Measurements from ENCODE around the gene MPG.
A peak's percentile ranks its signal among the peaks of the same experiment; 100 is the strongest.

MPG gene

DNA sequence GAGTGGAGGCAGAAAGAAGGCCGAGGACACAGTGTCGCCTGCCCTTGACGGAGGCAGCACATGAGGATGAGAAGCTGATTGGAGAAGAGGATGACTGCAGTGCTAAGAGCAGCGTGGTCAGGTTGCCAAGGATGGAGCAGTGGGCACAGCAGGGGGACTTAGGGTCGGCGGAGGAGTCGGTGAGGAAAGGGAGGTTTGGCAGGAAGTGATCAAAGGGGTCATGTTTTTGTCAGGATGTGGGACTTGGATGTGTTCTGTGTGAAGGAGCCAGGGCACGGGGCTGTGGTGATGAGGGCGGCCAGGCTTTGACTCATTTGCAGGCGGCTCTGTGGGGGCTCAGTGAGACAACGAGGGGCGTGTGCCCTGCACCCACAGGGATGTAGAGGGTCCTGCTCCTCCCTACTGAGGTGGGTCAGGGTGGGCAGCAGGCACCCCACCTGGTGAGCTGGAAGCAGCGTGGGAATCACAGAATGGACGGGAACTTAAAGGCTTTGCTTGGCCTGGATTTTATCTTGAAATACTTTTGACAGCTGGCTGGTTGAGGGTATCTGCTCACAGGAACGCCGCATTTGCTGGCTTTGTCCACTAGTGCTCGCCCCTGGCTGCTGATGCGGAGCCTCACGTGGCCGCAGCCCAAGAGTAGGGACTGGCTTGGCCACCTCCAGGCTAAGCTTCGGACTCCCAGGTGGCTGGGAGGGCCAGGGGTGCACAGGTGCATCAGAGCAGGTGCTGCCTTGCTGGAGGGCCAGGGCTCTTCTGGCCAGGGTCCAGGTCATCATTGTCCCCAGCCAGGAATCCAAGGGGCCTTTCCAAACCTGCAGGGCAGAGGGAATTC lies 6.0 kb downstream of the MPG start:
- peak; percentile 64 for DNase-seq (ENCODE audit: low spot score)

DNA sequence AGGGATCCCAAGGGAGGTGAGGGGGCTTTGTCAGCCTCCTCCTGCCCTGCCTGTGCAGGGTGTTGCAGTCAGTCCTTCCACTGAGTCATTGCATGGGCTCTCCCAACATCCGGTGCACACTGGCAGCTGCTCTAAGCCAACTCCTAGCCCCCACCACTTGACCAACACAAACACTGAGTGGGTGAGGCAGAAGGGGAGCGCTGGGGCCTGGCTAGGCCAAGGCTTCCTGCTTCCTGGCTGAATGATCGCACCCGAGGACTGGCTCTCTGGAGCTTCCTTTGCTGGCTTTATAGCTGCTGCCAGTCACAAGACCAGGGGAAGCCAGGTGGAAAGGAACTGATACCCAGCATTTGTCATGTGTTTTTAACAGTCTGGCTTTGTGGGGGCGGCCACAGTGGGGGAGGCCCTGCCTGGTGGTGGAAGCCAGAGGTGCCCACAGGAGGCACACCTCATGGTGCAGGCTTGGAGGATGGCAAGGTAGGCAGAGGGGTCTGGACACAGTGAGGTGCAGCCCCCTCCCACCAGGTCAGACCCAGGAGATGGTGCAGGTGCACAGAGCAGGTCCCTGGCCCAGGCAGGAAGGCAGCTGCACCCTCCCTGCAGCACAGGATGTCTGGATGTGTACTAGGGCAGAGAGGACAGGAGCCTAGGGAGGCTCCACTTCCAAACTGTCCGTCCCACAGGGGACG lies 6.8 kb downstream of the MPG start:
- peak; percentile 95 for DNase-seq (ENCODE audit: low spot score)

DNA sequence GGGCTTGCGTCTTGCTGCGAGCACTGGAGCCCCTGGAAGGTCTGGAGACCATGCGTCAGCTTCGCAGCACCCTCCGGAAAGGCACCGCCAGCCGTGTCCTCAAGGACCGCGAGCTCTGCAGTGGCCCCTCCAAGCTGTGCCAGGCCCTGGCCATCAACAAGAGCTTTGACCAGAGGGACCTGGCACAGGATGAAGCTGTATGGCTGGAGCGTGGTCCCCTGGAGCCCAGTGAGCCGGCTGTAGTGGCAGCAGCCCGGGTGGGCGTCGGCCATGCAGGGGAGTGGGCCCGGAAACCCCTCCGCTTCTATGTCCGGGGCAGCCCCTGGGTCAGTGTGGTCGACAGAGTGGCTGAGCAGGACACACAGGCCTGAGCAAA lies 7.4 kb downstream of the MPG start:
- DNase-seq (ENCODE audit: low spot score) = no peak

DNA sequence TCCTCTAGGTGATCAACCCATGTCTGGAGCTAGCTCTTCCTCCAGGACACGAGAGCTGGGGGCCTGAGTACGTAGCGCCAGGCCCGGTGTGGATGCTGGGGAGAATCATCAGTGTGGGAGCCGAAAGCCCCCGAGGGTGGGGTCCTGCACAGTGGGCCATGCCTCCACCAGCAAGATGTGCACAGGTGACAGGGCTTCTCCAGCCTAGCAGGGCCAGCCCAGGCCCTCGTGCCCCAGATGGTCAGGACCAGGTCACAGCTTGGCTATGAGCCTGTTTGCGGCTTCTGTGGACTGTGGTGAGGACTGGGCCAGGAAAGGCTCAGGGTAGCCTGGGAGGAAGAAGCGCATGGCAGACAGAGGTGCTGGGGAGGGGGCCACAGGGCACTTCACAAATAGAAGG lies 7.8 kb downstream of the MPG start:
- no peak for DNase-seq (ENCODE audit: low spot score)

DNA sequence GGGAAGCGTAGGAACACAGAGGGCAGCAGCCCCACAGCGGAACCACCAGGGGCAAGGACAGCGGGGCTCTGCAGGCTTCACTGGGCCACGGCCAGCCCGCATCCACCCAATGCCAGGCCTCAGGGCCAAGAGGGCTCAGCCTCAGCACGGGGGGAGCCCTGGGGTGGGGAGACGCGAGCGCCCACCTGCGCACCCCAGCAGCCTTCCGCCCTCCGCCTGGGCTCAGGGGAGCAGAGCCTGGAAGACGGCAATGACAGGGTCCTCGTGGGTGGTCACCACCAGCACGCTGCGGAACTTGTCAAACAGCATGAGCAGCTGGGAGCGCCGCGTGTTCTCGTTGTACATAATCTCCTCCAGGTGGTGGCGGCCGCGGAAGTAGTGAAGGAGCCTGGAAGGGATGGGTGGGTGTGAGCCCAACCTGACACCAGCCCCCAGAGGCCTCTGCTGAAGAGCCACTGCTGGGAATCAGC lies 8.5 kb downstream of the MPG start:
- DNase-seq (ENCODE audit: low spot score) = no peak

DNA sequence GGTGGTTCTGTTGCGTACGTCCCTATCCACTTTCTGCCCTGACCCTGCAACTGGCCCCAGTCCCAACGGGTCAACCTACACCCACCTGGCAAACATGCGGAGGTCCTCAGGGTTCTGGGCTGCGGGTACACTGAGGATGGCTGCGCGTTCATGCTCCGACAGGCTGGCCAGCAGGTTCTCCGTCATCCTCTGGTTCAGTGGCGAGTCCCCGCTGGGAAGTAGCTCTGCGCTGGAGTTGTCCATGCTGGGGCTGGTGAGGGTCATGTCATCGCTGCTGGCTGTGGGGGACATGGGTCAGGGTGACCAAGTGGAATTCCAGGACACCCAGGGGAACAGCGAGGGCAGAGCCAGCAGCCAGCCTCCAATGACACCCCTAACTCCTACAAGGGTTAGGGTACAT lies 10.6 kb downstream of the MPG start:
- no peak for DNase-seq (ENCODE audit: low spot score)

DNA sequence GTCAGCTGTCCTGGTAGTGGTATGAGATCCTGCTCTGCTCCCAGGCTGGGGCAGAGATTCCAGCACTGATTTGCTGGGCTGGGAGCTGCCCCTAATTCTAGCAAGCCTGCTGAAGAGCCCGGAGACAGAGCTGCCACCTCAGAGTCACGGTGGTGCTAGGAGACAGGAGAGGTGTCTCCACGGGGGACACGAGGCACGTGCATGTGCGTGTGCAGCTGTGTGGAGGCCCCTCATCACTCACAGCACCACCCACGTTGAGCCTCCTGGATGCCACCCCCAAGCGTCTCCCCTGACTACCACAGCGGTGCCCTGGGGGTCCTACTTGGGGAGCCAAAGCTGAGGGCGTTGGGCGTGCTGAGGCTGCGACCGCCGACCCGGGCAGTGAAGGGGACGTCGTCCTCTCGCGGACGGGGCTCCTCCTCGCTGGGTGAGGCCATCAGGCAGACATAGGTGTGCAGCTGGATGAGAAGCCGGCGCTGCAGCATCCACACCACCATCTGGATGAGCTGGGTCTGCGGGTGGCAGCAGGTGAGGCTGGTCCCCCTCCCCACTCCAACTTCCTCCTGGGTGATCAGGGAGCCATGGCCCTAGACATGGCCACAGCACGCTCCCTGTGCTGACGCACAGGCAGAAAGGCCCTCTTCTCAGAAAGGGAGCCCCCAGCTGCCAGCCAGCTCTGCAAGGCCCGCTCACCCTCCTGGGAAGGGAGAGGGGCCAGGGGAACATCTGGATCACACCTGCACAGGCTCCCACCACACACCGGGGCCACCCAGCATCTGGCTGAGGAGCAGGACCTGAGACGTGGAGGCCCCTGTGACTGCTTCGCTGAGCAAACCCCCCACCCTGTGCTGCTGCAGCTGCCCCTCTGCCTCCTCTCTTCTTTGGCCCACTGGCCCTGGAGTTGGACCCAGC lies 11.6 kb downstream of the MPG start:
- no peak for DNase-seq (ENCODE audit: low spot score)

DNA sequence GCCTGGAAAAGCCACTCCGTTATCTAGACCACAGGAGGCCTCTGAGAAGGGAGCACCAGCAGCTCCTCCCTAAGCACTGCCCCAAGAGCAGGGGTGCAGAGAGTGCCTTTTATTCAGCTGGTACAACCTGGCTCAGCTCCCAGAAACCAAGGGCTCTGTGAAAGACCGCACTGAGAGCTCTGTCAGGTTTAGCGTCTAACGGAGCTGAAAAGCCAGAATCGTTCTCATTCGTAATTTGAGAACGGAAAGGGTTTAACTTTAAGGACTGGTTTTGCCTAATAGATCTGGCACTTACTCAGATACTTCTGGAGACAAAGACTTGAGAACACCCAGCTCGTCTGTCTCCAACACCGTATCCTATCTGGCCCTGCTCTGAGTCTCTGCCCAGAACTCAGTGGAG lies 13.5 kb downstream of the MPG start:
- no peak for DNase-seq (ENCODE audit: low spot score)

DNA sequence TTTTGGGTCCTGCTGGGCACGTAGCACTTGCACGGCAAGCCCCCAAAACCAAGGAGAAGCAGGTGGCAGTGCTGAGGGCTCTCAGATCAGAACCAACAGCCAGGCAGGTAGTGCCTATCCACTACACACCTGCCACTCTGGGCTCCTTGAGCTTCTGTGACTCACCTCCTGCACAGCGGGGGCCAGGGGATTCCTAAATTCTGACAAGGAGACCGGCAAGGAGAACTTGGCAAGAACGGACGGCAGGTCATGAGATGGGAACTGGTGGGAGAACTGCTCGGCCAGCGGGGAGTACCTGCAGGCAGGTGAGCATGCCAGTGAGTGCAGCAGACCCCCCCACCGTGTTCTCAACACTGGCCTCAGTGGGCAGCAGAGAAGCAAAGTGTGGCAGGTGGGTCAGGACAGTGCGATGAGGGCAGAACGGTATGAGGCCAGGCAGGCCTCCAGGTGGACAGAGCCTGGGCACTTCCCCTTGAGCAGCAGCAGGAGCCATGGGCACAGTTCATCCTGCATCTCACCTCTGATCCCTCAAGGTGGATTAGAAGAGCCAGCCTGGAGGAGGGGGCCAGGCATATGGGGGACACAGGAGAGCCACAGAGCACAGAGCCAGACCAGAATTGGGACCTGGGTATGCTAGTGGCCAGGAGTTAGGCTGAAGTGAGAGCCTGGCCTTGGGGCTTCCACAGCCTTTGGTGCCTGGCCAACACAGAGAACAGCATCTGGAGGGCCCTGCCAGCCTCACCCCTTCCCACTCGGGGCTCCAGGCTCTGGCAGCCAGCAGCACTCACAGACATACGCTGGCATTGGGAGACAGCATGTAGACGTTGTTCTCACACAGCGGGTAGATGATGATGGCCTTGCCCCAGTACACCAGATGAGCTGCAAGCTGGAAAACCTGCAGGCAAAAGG lies 14.7 kb downstream of the MPG start:
- DNase-seq (ENCODE audit: low spot score) = no peak

DNA sequence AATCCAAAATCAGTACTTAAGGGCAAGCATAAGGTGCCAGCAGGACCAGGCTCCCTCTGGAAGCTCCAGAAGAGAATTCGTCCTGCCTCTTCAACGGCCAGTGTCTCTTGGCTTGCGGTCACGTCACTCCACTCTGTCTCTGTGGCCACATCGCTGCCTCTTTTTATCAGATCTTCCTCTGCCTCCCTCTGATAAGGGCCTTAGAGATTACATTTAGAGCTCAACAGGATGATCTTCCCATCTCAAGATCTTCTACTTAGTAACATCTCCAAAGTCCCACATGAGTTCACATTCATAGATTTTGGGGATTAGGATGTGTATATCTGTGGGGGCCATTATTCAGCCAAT lies 16.9 kb downstream of the MPG start:
- DNase-seq (ENCODE audit: low spot score) = no peak

DNA sequence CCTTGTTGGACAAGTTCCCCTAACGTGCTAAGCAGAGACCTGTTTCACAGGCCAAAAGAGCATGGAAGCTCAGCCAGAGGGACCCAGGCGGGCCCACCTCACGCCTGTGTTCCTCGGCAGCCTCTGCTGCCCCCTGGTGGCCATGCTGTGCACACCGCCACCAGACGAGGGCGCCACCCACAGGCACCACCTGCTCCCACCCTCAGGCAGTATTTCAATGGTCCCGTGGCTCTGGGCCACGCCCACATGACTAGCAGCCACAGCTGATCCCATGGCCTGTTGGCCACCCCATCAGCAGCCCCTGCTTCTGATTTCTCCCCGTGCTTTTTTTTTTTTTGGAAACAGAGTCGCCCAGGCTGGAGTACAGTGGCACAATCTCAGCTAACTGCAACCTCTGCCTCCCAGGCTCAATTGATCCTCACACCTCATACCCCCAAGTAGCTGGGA lies 18.9 kb downstream of the MPG start:
- DNase-seq (ENCODE audit: low spot score) = peak; percentile 94

DNA sequence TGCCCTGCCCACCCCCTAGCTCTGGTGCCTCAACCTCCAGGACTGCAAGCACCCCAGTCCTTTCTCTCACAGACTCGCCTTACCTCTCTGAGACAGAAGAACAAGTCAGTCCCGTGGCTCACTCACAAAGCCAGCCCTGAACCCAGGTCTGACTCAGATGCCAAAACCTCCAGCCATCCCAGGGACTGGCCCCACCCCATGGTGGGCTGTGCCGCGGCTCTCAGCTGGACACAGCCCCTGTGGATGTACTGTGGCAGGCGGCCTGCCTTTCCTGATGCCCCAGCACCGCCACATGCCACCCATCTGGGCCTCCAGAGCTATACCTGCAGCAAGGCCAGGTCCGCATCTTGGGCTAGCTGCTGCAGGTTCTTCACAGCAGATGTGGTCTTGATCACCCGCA lies 19.8 kb downstream of the MPG start:
- peak; percentile 22 for DNase-seq (ENCODE audit: low spot score)

DNA sequence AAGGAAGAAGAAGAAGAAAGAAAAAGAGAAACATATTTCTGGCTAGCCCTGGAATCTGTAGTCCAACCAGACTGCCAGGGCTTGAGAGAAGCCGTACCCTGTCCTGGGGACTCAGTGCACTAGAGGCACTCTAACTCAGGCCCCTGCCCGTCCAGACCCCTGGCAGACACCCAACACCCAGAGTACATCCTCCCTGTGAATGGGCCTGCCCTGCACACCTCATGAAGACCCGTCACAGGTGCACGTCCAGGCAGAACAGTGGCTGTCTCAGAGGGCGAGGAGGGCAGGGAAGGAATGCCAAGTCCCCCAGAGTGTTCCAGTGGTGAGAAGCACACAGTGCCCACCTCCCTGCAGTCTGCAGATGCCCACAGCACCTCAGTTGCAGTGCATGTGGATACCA lies 23.0 kb downstream of the MPG start:
- no peak for DNase-seq (ENCODE audit: low spot score)

DNA sequence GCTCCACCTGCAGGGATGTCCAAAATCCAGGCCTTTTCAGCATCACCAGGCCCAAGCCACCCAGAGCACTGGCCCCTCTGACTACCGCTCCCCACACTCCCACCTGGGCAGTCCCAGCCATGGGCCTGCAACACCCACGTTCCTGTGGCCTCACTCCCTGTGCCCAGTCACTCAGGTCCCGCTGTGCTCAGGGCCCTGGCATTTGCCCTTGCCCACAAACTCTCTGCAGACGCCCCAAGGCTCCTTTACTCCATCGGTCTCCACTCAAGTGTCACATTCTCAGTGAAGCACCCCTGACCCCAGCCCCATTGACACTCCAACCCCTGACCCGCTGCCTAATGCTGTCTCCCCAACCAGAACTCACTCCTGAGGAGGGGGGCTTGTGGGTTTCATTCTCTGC lies 23.6 kb downstream of the MPG start:
- DNase-seq (ENCODE audit: low spot score) = no peak

DNA sequence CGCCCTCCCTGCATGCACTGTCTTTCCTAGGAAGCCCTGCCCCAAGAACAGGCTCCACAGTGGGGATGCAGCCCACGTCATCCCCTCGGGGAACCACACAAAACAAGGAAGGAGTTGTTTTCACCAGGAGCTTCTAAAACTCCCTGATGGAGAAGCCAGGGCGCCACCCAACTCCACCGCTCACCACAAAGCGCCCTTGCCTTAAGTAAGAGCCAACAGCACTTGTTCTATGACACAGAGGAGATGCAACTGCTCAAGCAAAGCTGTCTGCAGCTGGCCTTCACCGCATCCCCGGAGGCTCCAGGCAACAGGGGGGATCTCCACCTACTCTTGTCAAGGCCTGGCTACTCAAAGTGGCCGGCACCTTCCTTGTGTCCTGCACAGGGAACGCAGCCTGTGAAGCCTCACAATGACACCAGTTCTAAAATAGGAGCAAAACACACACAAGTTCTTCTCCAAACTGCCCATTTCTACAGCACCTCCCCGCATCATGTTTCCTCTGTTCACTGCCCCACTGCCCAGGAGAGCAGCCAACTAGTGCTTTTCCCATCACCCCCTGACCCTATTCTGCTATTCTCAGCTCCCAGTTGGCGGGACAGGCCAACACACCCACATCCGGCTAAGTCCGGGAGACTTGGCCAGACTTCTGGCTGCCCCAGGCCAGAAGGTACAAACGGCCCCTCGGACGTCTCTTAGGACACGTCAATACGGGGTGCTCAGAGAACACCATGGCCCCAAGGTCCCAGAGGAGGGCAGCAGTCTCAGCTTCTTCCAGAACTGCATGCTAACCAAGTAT lies 24.2 kb downstream of the MPG start:
- DNase-seq (ENCODE audit: low spot score) = no peak

DNA sequence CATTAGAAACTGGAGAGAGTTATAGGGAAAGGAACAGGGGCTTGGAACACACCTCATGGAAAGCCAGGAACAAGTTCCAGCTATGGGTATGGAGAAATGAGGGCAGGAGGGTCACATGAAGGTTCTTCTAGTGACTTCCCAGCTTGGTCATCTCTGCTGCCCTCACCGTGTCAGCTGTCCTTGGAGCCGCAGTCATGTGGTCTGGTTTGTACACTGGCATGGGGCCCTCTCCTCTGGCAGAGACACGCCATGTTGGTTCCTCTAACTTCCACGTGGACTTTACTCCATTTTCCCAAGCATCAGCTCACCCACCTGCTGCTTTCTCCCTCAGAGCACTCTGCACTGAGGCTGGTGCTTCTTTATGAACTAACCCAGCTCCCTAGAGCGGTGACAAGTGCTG lies 26.3 kb downstream of the MPG start:
- no peak for DNase-seq (ENCODE audit: low spot score)

DNA sequence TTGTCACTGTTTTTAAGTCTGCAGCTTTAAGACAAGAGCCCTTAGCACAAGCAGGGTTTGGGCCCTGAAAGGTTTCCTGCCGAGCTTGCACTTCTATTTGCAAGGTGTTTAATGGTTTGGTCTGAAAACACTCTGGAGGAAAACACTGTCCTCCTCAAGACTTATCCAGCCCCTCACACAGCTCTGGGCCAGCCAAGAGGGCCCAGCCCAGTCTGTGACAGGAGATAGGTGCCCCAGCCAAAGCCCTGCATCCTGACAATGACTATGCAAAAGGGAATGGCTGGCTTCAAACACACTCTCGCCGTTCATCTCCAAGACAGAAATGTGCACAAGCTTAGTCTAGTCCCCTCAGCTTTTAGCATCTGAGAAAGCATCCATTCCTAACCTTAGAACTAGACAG lies 26.9 kb downstream of the MPG start:
- no peak for DNase-seq (ENCODE audit: low spot score)

DNA sequence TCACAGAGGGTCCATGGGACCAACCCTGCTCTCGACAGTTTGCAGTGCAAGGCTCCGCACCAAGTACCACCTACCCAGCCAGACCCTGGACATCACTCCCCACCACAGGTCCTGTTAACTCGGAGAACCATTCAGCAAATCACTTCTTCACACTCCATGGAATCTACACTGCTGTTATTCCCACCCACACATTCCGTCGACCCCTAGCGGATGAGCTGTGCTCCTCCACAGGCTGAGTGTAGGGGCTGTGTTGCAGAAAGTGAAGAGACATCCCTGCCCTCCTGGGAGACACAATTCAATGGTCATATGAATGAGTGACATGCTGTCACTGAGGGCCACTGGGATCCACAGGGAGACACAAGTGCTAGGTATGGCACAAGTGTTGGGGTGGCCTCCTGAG lies 27.5 kb downstream of the MPG start:
- DNase-seq (ENCODE audit: low spot score) = no peak

DNA sequence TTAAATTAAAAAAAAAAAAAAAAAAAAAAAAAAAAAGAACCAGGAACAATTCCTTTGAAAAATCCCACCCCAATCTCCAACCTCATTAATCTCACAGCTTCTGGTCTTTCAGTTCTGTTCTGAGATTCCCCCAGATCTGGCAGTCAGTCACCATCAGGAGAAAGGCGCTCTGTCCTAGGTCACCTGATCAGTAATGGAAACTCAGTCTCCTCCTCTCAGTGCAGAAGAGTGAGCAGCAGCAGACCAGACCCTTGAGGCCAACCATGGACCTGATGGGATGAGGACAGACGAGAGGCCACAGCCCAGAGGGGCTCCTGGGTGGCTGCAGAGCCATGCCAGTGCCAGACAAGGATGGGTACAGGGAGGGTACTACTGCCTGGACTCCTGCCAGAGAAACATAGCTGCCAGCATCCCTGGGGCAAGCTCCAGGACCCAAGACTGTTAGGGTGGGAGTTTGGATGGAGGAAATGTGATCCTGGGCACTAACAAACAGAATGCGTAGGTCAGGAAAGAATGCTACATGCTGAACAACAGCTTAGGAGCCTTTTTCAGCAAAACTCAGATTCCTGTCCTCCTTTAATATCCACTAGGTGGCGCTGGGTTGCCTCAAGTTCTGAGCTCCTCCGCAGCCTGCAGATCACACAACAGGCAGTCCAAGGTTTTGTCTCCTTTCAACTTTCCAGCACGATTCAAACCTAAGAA lies 28.7 kb downstream of the MPG start:
- peak; percentile 80 for DNase-seq (ENCODE audit: low spot score)
